Testis (tissue), 3 donors: ENCODE measurements around the gene SLC25A20. TPM values are rescaled to one million over a fixed set of nuclear protein-coding genes. Genes with fewer than 3 reads are reported as not detected.

ENCODE experiments used
- DNase-seq: peaks from one replicate; pipeline ENCODE4 v3.0.0-alpha.2; 2019
- H3K27ac ChIP-seq, 2 donors: fragments of 200-600 bp; sonication (generic); one replicate each; pipeline ENCODE4 v1.5.1; 2019
- H3K27me3 ChIP-seq: fragments of 200-600 bp; sonication (generic); one replicate; pipeline ENCODE4 v1.5.1; 2019
- H3K36me3 ChIP-seq: fragments of 200-600 bp; sonication (generic); one replicate; pipeline ENCODE4 v1.5.1; 2017; ENCODE audit warnings: low read depth; ENCODE audit errors: missing control alignments
- H3K4me1 ChIP-seq: fragments of 200-600 bp; sonication (generic); one replicate; pipeline ENCODE4 v1.5.1; 2019
- H3K4me3 ChIP-seq, 2 donors: fragments of 200-600 bp; sonication (generic); one replicate each; pipeline ENCODE4 v1.5.1; 2017 to 2019
- H3K9me3 ChIP-seq: fragments of 200-600 bp; sonication (generic); one replicate; pipeline ENCODE4 v1.5.1; 2017
- CTCF ChIP-seq, 3 experiments: fragments of 450-650 bp in 2 of 3; fragments of 200-600 bp in 1 of 3; sonication (generic) in 1 of 3; IDR thresholded peaks; one replicate each; pipeline ENCODE4 v1.5.1; 2016 to 2019; ENCODE audit warnings: antibody characterized with exemption in 3 of 3, mild to moderate bottlenecking in 2 of 3, moderate library complexity in 1 of 3
- POLR2A ChIP-seq: fragments of 450-650 bp; IDR thresholded peaks from one replicate; pipeline ENCODE4 v1.6.1; 2017; ENCODE audit warnings: antibody characterized with exemption, mild to moderate bottlenecking, moderate library complexity
- WGBS, 2 donors: methylation state at CpG; one replicate each; pipeline ENCODE4 v1.1.5; 2018; 5-methylcytosine and 5-hydroxymethylcytosine counted together
- intact Hi-C: fragments of 100-400 bp; cut with DNase I; formaldehyde crosslinking; loops from one replicate; pipeline ENCODE4 v1.15.1; 2023; ENCODE audit warnings: low total_unique reads
- polyA plus RNA-seq: library from polyadenylated mRNA; stranded (reverse); fragments of 350-450 nt; fragmentation: Illumina TruSeq; extraction: RNeasy Lipid Tissue Mini Kit (QIAGEN cat#74804); gene quantifications from one replicate; pipeline ENCODE4 v1.2.3, GENCODE V29; 2014; ENCODE audit warnings: low read depth, low replicate concordance; ENCODE audit not compliant: insufficient read depth
- total RNA-seq, 2 donors: library from RNA; depleted of rRNA; stranded (reverse); fragments of >200 nt; gene quantifications; one replicate each; pipeline ENCODE4 v1.2.3, GENCODE V29; 2016

Gene SLC25A20
- total and polyA plus RNA-seq, 3 donors from 2014 or later, result 13.0 to 19.6 (median 15.7) TPM

GRCh38 chr3:48938156-48938555 is 39.5 kb upstream of the SLC25A20 start:
- no peak for DNase-seq
- Histone ChIP-seq H3K27me3 (no peaks in the 10 kb centered on the region), H3K36me3 (no peaks in the 10 kb centered on the region), H3K27ac (no peak overlapping the region), H3K9me3 (no peaks in the 10 kb centered on the region), H3K4me3 (no peak overlapping the region), H3K4me1 (no peaks in the 10 kb centered on the region)
- intact Hi-C loops, result no loop called here
- TF ChIP-seq CTCF (IDR thresholded peaks at IDR 0.05) (no peak), POLR2A (no peak)

- H3K27me3 ChIP-seq, result no peaks in the 10 kb centered on the region
- H3K36me3 ChIP-seq, result no peaks in the 10 kb centered on the region
- DNase-seq, result no peak
- no peaks in the 10 kb centered on the region for H3K9me3 ChIP-seq
- H3K4me1 ChIP-seq, result peaks cover 6% of the 10 kb centered on the region
- no peak overlapping the region for H3K4me3 ChIP-seq
- H3K27ac ChIP-seq, result no peak overlapping the region
- 92 to 97% methylated on average over 4 of the region's 4 CpGs for WGBS, 2 donors
- intact Hi-C loops, result no loop called here
- TF ChIP-seq POLR2A (no peak), CTCF (IDR thresholded peaks at IDR 0.05) (no peak)
Measured at GRCh38 chr3:48935530-48935929, 36.8 kb upstream of the SLC25A20 start.

GRCh38 chr3:48934333-48934991 is 35.8 kb upstream of the SLC25A20 start:
- DNase-seq, result no peak
- peaks cover 11% of the 10 kb centered on the region for H3K4me1 ChIP-seq

GRCh38 chr3:48931944-48932580 is 33.4 kb upstream of the SLC25A20 start:
- peaks cover 16% of the 10 kb centered on the region for H3K4me1 ChIP-seq
- H3K36me3 ChIP-seq, result no peaks in the 10 kb centered on the region
- TF ChIP-seq POLR2A (no peak), CTCF (IDR thresholded peaks at IDR 0.05) (no peak)
- intact Hi-C loops, result no loop called here
- no peak overlapping the region for H3K27ac ChIP-seq
- no peaks in the 10 kb centered on the region for H3K27me3 ChIP-seq
- H3K9me3 ChIP-seq, result no peaks in the 10 kb centered on the region
- WGBS, 2 donors, result 35 to 73% methylated on average over 1 of the region's 1 CpG
- H3K4me3 ChIP-seq, result no peak overlapping the region
- no peak for DNase-seq

More at GRCh38 chr3:48934333-48934991, 35.8 kb upstream of the SLC25A20 start:
- H3K27ac ChIP-seq, result no peak overlapping the region
- TF ChIP-seq CTCF (IDR thresholded peaks at IDR 0.05) (no peak), POLR2A (no peak)
- intact Hi-C loops, result no loop called here
- H3K4me3 ChIP-seq, result no peak overlapping the region
- H3K9me3 ChIP-seq, result no peaks in the 10 kb centered on the region
- no peaks in the 10 kb centered on the region for H3K36me3 ChIP-seq
- 79 to 81% methylated on average over 5 of the region's 5 CpGs for WGBS, 2 donors
- no peaks in the 10 kb centered on the region for H3K27me3 ChIP-seq

- Histone ChIP-seq H3K36me3 (no peaks in the 10 kb centered on the region), H3K4me3 (no peak overlapping the region), H3K27ac (no peak overlapping the region), H3K9me3 (no peaks in the 10 kb centered on the region), H3K27me3 (no peaks in the 10 kb centered on the region), H3K4me1 (peaks cover 21% of the 10 kb centered on the region)
- DNase-seq, result no peak
- no peak for TF ChIP-seq CTCF (IDR thresholded peaks at IDR 0.05)
- TF ChIP-seq POLR2A, result no peak
- 87 to 94% methylated on average over 3 of the region's 3 CpGs for WGBS, 2 donors
- intact Hi-C loops, result no loop called here
Measured at GRCh38 chr3:48930590-48930989, 31.9 kb upstream of the SLC25A20 start.
